ENCODE data around the gene KRTAP5-10. TPM values are rescaled to one million over a fixed set of nuclear protein-coding genes. Genes with fewer than 3 reads are reported as not detected.
"Not testable (repeated sequence)": the region's sequence is repeated elsewhere in the genome, so short reads cannot be mapped to it uniquely, and the experiment has no call there.

The KRTAP5-10 gene
- not detected in 2 replicates for total RNA-seq
- polyA plus RNA-seq (2012) = not detected

DNA sequence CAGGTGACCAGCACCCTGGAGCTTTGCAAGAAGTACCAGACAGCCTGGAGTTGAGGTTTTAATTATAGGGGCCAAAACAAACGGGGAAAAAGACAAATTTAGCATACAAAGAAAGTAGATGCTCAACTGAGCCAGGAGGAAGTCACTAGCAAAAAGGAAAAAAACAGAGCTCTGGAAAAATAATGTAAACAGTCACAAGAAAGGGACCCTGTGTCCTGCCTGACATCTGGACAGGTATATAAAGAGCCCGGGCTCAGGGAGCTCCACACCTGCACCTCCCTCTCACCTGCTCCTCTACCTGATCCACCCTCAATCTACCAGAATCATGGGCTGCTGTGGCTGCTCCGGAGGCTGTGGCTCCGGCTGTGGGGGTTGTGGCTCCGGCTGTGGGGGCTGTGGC is at the start of gene KRTAP5-10:
Gene KRTAP5-10, plus strand, starts transcription at position 301 of the 400 bp plus-strand sequence. Its CDS starts 25 bp downstream, at position 326.
- no peak for DNase-seq (ENCODE audit: low read depth)

DNA sequence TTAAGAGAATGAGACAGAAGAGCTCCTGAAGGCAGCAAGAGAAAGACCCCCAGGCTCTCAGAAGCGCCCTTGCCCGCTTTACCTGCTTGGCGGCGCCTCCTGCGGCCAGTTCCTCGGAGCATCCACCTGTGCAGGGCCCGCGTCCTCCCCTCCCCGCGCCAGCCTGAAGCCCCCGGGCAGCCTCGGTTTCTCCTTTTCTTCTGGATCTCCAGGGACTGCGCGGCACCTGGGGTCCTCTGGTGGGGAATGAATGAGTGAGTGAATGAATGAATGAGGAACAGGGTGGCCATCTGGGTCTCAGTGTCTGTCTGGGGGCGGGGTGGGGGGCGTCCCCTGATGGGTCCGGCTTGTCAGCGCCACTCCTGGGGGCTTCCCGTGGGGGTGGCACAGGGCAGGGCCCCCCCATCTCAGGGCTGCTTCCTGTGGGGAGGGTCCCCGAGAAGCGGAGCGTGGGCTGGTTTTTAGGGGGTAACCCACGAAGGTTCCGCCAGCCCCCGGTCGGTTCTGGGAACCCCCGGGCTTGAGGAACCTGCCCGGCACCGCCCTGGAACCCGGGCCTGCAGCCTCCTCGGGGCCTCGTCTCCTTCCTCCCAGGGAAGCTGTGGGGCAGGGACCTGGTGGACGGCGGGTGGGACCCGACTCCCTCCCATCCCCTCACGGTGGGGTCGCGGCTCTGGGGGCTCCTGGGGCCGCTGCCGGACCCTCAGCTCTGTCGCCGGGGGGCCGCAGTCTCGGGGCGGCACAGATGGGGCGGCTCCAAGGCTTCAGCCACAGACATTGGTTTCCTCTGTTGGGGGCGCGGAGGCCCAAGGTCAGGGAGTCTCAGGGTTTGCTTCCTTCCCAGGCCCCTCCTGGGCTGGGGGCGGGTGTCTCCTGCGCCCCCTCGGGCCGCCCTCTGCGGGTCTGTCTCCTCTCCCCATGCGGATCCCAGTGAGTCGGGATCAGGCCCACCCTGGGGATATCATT is 46.6 kb upstream of the KRTAP5-10 start:
- no peak for DNase-seq (ENCODE audit: low read depth)

DNA sequence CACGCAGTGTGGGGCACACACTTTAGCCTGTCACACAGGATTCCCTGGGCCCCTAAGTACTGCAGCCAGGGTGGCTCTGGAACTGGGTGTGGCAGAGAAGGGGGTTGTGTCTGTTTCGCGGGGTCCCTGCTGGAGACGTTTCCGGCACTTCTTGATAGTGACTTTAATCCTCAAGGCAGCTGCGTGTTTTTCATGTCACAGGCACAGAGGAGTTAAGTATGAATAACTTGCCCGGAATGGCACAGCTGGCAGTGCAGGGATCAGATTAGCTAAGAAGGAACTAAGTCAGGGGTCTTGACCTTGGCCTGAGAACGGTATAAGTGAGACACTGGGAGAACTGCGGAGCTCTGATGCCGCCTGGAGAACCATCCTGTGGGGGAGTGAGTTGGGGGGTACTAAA is 45.8 kb upstream of the KRTAP5-10 start:
- DNase-seq (ENCODE audit: low read depth) = peak; percentile 24

GRCh38 chr11:71525188-71525937 is 40.0 kb upstream of the KRTAP5-10 start:
- DNase-seq (ENCODE audit: low read depth) = no peak

DNA sequence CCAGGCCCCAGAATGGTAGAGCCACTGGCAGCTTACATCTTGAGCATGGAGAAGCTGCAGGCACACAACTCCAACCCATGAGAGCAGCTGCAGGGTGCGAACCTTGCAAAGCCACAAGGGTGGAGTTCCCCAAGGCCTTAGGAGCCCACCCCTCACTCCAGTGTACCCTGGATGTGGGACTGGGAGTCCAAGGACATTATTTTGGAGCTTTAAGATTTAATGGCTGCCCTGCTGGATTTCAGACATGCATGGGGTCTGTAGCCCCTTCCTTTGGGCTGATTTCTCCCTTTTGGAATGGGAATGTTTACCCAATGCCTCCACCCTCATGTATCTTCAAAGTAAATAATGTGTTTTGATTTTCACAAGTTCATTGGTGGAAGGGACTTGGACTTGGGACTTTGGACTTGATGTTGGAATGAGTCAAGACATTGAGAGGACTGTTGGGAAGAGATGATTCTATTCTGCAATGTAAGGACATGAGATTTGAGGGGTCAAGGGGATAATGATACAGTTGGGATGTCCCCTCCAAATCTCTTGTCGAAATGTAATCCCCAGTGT is 39.3 kb upstream of the KRTAP5-10 start:
- no peak for DNase-seq (ENCODE audit: low read depth)

GRCh38 chr11:71526796-71527575 is 38.4 kb upstream of the KRTAP5-10 start, which contains the start of gene KRTAP5-7:
KRTAP5-7 (plus strand) TSS chr11:71527267; CDS start chr11:71527301, 34 bp downstream.
- DNase-seq (ENCODE audit: low read depth) = peak; percentile 21

GRCh38 chr11:71527576-71528210 is 37.7 kb upstream of the KRTAP5-10 start:
- peak; percentile 24 for DNase-seq (ENCODE audit: low read depth)

DNA sequence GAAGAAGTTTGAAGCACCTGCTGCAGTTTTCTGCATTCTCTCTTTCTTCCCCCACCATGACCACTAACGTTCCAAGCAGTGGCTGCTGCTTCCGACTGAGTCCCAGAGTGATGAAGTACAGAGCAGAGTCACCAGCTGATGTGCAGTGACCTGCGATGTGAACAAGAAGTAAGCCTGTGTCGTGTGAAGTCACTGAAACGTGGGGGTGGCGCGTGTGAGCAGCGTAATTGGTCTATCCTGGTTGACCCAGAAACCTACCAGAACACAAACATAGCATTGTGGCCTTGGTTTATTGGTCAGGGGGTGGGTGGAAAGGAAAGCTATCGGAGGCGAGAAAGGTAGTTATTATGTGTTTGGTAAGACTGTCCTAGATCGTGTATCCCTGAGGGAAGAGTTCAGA is 34.8 kb upstream of the KRTAP5-10 start:
- no peak for DNase-seq (ENCODE audit: low read depth)

- DNase-seq (ENCODE audit: low read depth) = no peak
Measured at GRCh38 chr11:71532036-71532610, 33.2 kb upstream of the KRTAP5-10 start.

- DNase-seq (ENCODE audit: low read depth) = not testable (repeated sequence)
Measured at GRCh38 chr11:71534711-71535608, 30.4 kb upstream of the KRTAP5-10 start.

- no peak for DNase-seq (ENCODE audit: low read depth)
Measured at GRCh38 chr11:71535825-71536224, 29.5 kb upstream of the KRTAP5-10 start.

DNA sequence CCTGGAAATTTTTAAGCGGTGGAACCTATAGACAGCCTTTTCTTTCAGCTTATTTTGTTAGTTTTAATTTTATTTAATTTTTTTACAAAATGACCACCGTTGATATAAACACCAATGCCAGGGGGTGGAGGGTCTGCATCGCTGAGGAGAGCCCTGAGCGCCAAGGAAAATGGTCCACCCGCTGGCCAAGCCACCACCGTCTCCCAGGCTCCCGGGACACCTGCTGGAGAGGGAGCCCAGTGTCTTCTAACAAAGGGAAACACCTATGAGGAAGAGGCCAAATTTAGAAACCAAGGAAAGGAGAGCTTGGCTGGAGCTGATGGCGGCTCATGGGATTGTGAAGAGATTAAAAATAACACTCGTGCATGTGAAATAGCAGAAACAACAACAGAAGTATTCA is 27.8 kb upstream of the KRTAP5-10 start:
- DNase-seq (ENCODE audit: low read depth) = no peak

DNA sequence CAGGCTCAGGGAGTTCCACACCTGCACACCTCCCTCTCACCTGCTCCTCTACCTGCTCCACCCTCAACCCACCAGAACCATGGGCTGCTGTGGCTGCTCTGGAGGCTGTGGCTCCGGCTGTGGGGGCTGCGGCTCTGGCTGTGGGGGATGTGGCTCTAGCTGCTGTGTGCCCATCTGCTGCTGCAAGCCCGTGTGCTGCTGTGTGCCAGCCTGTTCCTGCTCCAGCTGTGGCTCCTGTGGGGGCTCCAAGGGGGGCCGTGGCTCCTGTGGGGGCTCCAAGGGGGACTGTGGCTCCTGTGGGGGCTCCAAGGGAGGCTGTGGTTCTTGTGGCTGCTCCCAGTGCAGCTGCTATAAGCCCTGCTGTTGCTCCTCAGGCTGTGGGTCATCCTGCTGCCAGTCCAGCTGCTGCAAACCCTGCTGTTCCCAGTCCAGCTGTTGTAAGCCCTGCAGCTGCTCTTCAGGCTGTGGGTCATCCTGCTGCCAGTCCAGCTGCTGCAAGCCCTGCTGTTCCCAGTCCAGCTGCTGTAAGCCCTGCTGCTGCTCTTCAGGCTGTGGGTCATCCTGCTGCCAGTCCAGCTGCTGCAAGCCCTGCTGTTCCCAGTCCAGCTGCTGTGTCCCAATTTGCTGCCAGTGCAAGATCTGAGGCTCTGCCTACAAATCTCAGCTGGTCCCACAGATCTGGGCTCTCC is 27.2 kb upstream of the KRTAP5-10 start, which contains the start of gene KRTAP5-8:
Gene KRTAP5-8, plus strand, starts transcription at position 49 of the 689 bp plus-strand sequence. Its CDS starts 31 bp downstream, at position 80.
- peak; percentile 9 for DNase-seq (ENCODE audit: low read depth)

GRCh38 chr11:71538666-71538990 is 26.7 kb upstream of the KRTAP5-10 start:
- DNase-seq (ENCODE audit: low read depth) = no peak

GRCh38 chr11:71539017-71539416 is 26.3 kb upstream of the KRTAP5-10 start:
- DNase-seq (ENCODE audit: low read depth) = no peak

DNA sequence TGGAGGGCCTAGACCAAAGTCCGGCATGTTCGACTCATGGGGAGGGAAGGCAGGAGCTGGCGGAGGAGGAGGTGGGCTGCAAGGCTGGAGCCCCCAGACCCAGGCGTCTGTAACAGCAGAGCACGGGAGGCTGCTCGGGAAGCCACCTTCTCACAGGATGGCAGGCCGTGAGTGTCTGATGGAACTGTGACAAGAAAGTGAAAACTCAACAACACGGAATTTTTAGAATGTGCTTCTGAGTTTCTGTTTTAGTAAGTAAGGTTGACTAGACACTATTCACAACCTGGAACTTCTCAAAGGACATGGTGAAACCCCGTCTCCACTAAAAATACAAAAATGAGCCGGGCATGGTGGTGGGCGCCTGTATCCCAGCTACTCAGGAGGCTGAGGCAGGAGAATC is 25.4 kb upstream of the KRTAP5-10 start:
- DNase-seq (ENCODE audit: low read depth) = not testable (repeated sequence)

DNA sequence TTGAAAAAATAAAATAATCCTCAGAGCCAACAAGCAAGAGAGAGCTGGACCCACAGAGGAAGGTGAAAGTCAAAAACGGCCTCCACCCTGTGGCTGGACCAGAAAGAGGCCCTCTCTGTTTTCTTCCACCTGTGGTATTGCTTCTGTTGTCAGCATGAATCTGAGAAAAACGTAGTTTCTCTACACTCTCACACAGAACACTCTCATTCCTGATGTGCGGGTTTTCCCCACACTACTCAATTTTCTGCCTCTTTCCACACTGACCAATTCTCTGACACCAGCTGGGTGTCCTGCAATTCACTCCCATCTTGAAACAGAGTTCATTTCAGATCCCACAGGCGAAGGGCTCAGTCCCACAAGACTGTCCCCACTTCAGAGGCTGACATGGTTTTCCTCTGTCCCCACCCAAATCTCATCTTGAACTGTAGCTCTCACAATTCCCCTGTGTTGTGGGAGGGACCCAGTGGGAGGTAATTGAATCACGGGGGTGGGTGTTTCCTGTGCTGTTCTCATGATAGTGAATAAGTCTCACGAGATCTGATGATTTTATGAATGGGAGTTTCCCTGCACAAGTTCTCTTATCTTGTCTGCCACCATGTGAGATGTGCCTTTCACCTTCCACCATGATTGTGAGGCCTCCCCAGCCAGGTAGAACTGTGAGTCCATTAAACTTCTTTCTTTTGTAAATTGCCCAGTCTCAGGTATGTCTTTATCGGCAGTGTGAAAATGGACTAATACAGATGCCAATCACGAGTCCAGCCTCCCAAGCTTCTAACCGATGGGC is 24.6 kb upstream of the KRTAP5-10 start:
- not testable (repeated sequence) for DNase-seq (ENCODE audit: low read depth)
